Stimulated activated CD8-positive, alpha-beta memory T cell treated with anti-CD3 and anti-CD28 coated beads, Interleukin-15, amount 100 ng/mL, for 4 hours (primary cell): ENCODE measurements around the gene RNF167.

Experiments used
- DNase-seq, 2 donors: peaks; one replicate each; pipeline ENCODE4 v3.0.0-alpha.2; 2020; ENCODE audit warnings: low read depth in 2 of 2

RNF167 gene

GRCh38 chr17:4953451-4953961 lies 13.4 kb downstream of the RNF167 start:
- no peak for DNase-seq

GRCh38 chr17:4955091-4955490 lies 15.0 kb downstream of the RNF167 start:
- no peak for DNase-seq

DNA sequence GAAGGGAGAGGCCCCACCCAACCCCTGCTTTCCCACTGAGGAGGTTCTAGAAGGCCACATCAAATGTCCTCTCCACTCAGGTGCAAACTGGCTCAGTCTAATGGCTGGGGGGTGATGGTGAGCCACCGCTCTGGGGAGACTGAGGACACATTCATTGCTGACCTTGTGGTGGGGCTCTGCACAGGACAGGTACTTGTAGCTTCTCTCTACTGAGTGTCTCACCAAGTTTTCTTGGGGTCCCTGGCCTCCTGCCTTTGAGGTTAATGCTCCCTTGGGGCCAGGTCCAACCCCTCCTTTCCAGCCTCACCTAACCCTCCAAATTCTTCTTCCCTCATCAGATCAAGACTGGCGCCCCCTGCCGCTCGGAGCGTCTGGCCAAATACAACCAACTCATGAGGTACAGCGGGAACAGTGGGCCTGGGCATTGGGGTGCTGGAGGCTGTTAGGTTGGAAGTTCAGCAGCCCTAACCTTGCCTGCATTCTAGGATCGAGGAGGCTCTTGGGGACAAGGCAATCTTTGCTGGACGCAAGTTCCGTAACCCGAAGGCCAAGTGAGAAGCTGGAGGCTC lies 16.5 kb downstream of the RNF167 start:
- DNase-seq, result no peak

- DNase-seq, result no peak
Measured at GRCh38 chr17:4958102-4958501, 18.0 kb downstream of the RNF167 start.

GRCh38 chr17:4959261-4959965 lies 19.3 kb downstream of the RNF167 start:
- DNase-seq, result no peak

DNA sequence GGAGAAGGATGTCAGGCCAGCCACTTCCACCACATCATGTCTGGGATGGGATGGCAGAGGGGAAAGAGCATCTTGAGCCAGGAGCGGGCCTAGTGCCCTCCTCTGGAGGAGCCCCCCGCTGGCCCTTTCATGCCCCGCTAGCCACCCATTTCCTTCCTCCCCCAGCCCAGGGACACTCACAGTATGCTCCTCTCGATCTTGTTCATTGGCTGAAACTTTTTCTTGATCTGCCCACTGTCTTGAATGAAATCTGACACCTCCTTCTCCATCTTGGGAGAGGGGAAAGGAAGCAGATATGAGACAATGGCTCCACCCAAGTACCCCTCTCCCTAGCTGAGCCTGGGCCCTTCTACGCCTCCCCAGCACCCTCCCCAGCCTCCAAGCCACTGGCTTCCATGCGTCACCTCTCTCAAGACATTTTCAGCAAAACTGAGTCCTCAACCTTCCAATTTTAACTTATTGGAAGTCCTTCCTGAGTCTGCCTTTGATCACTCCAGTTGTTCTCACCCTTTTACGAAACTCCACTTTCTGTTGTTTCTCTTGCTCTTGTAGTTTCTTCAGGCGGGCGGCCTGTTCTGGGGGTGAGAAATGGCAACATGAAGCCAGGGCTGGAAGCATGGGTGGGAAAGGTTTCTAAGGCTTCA lies 20.3 kb downstream of the RNF167 start:
- DNase-seq, result no peak

GRCh38 chr17:4965311-4965986 lies 25.4 kb downstream of the RNF167 start:
- no peak for DNase-seq

GRCh38 chr17:4966844-4967538 lies 26.9 kb downstream of the RNF167 start:
- DNase-seq, result peak; percentile 87 to 92

- peak; percentile 82 to 87 for DNase-seq
Measured at GRCh38 chr17:4967539-4968485, 27.7 kb downstream of the RNF167 start, which contains the start of gene SPAG7. Gene SPAG7, minus strand, starts transcription at chr17:4967817. Its CDS starts 13 bp downstream, at chr17:4967804.

DNA sequence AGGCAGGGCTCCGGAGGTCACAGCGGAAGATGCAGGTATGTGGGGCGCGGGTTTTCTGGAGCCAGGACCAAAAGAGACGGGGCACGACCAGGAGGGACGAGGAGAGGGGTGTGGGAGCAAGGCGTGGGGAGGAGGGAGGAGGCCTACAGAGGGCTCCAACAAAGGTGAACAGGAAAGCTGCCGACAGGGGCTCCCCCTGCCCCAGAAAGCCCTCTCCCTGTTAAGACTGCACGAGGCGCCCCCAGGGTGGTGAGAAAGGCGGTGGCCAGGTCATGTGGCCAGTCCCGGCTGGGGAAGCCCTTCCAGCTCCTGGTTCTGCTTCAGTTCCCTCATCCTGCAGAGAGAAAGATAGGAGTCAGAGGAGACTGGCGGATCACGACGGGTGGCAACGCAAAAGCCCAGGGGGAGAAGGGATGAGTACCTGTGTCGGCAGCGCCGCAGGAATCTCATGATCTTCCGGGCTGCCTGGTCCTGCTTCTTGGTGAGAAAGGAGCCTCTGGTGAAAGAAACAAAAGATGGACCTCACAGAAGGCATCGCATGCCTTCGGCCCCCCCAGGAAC lies 28.5 kb downstream of the RNF167 start:
- DNase-seq, result no peak

- DNase-seq, result no peak
Measured at GRCh38 chr17:4969047-4969550, 29.0 kb downstream of the RNF167 start.

DNA sequence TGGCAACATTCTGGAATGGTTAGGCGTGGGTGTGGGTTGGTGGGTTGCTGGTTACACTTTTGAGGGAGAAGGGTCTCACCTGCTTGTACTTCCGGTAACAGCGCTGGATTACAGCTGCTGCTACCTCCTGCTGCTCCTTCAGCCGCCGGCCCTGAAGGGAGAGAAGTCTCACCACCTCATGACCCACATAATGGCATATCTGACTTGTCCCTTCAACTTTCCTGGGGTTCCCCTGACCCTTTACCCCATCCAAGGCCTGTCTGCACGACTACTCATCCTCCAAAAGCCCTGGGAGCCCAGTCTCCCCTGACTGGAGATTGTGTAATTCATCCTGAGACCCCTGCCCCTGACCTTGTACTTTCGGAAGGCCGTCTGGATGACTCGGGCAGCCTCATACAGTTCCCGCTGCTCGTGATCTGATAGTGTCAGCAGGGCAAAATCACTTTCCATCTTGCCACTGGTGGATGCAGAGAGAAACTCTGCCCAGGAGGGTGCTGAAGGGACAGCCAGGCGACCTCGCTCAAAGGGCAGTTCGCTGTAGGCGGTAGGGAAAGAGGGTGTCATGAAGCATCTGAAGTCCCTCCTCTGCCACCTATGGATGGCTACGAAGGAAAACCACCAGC lies 29.6 kb downstream of the RNF167 start:
- no peak for DNase-seq

DNA sequence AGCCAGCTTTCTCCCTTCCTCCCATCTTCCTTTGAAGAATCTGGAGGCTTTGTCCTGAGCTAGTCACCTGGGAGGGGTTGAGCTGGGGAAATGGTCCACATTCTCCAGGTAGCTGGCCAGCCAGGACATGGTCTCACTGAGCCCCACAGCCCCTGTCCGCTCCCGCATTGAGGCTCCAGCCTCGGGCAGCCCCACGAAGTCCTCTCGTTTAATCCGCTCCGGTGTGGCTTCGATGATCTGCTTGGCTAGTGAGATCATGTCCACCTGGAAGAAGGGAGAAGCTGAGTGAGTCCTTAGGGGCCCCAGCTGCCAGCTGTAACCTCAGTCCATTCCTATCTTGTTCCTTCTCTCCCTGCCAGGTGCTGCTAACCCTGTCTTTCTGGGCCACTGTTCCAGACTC lies 30.2 kb downstream of the RNF167 start:
- DNase-seq, result no peak

DNA sequence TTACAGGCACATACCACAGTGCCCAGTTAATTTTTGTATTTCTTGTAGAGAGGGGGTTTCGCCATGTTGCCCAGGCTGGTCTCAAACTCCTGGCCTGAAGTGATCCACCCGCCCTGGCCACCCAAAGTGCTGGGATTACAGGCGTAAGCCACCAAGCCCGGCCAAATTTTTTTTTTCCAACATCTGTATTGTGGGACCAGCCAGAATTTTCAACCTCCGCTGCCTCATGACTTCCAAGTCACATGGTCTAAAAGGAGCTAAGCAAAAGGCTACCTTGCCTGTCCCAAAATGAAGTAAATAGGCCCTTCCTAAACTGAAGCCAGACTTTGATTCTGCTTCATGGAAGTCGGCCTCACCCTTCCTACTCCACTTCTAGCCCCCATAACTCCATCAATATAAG lies 31.8 kb downstream of the RNF167 start:
- DNase-seq, result no peak

DNA sequence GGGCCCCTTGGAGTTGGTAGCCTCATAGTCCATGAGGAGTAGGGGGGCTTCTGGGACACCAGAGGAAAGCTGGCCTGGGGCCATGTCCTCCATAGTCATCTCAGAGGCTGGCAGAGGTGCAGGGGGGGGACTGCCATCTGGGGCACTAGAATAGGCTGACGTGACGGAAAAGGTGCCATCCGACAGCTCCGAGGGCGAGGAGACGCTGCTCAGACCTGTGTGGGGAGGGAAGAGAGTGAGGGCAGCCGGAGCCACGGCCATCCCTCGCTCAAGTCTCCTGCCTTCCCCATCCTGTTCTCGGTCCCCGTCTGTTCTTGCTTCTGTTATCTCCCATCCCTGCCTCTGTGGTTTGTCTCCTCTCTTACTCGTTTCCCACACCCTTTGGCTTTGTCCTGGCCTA lies 32.3 kb downstream of the RNF167 start:
- DNase-seq, result no peak

- no peak for DNase-seq
Measured at GRCh38 chr17:4972752-4973151, 32.7 kb downstream of the RNF167 start.

DNA sequence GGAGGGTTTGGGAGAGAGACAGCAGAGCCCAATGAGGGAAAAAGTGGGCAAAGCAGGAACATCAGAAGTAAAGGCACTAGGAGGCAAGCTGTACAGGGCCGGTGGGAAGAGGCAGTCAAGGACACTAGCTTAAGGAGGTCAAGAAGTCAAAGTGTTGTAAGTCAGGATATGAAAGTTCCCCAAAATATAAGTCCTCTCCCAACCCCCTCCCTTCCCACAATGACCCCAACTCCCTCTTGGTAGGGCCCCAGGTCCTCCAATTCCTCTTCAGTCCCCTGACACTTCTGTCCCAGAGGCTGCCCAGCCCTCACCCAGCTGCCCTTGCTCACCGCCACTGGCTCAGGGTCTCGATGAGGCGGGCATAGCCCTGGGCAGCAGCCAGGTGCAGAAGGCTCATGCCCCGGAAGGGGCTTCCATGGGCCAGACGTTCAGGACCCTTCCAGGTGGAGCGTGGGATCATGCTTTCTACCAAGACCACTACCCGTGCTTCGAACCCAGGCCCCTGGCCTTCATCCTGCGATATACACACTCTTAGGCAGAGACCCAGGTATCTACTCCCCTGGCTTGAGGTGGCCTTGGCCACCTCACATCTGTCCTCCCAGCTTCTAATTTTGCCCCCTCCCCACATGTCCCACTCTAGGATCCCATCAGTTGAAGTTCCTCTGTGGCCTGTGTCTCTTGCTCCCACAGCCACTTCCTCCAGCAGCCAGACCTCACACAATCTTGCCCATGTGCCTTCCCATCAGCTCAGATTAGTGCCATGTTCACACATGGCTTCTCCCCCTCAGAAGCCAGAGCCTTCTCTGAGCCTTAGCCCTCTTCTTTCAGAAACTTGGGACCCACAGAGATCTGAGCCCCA lies 33.4 kb downstream of the RNF167 start:
- DNase-seq, result no peak

GRCh38 chr17:4974115-4974670 lies 34.1 kb downstream of the RNF167 start:
- no peak for DNase-seq
